K562 (cell line): Measurements from ENCODE around the gene ESR2. TPM values are rescaled to one million over a fixed set of nuclear protein-coding genes. Genes with fewer than 3 reads are reported as not detected.

Experiments used
- CEBPZ ChIP-seq: fragments of 150-350 bp; IDR thresholded peaks from 2 replicates; pipeline ENCODE4 v1.6.1; 2014; ENCODE audit warnings: low read depth, mild to moderate bottlenecking, low read length, borderline replicate concordance
- CHD7 ChIP-seq: fragments of 200-600 bp; sonication (generic); IDR thresholded peaks from one replicate; pipeline ENCODE4 v1.6.1; 2012; ENCODE audit warnings: mild to moderate bottlenecking, low read depth, low read length, inconsistent platforms
- GABPB2 ChIP-seq: fragments of 250-450 bp; sonication (Bioruptor Pico); conservative IDR thresholded peaks from 2 replicates; pipeline ENCODE4 v1.5.1; 2021; ENCODE audit warnings: mild to moderate bottlenecking
- LCOR ChIP-seq: sonication (generic); formaldehyde crosslinking; IDR thresholded peaks from 2 replicates; pipeline ENCODE4 v1.8.0; 2022; ENCODE audit warnings: mild to moderate bottlenecking, missing genetic modification reagents
- TAF7 ChIP-seq: fragments of 450-650 bp; IDR thresholded peaks from 2 replicates; pipeline ENCODE4 v1.6.1; 2016; ENCODE audit warnings: missing genetic modification characterization, missing compliant biosample characterization
- ZNF780A ChIP-seq: fragments of 250-450 bp; sonication (Bioruptor Pico); IDR thresholded peaks from 2 replicates; pipeline ENCODE4 v1.5.0; 2021; ENCODE audit warnings: mild to moderate bottlenecking
- polyA plus RNA-seq, 8 experiments: library from polyadenylated mRNA; depleted of rRNA in 4 of 8; stranded (reverse) in 5 of 8; unstranded in 3 of 8; fragments of >200 nt; fragmentation: Nextera tagmentation in 2 of 8; fragmentation: Illumina TruSeq in 1 of 8; extraction: Ambion mirVana in 2 of 8; extraction: Trizol in 1 of 8; gene quantifications; 2 replicates each; pipeline versions ENCODE4 v1.2.1 to v1.2.3, GENCODE V29; 2011 to 2014; ENCODE audit warnings: inconsistent platforms in 1 of 8, missing spikeins in 1 of 8
- total RNA-seq, 7 experiments: library from RNA; depleted of rRNA in 6 of 7; stranded (reverse); fragments of >200 nt in 6 of 7; fragmentation: Illumina TruSeq in 2 of 7; extraction: Trizol in 2 of 7; gene quantifications; 2 replicates each; pipeline versions ENCODE4 v1.2.1 to v1.2.3, GENCODE V29; 2011 to 2021; ENCODE audit warnings: low replicate concordance in 1 of 7
- TF ChIP-seq, protein P1 (sequence below): fragments of 450-650 bp; formaldehyde crosslinking; IDR thresholded peaks from 2 replicates; pipeline ENCODE4 v1.4.0; 2020; ENCODE audit warnings: mild to moderate bottlenecking, moderate library complexity
- TF ChIP-seq, protein P2 (sequence below): fragments of 250-450 bp; sonication (Bioruptor Pico); IDR thresholded peaks from 2 replicates; pipeline ENCODE4 v1.5.1; 2021; ENCODE audit warnings: mild to moderate bottlenecking

The ESR2 gene
- total and polyA plus RNA-seq, 9 of the 15 experiments (the other 6 are each of a cell fraction or from before 2014, with no cell fraction given) = 0.07 to 3.8 (median 2.0) TPM

DNA sequence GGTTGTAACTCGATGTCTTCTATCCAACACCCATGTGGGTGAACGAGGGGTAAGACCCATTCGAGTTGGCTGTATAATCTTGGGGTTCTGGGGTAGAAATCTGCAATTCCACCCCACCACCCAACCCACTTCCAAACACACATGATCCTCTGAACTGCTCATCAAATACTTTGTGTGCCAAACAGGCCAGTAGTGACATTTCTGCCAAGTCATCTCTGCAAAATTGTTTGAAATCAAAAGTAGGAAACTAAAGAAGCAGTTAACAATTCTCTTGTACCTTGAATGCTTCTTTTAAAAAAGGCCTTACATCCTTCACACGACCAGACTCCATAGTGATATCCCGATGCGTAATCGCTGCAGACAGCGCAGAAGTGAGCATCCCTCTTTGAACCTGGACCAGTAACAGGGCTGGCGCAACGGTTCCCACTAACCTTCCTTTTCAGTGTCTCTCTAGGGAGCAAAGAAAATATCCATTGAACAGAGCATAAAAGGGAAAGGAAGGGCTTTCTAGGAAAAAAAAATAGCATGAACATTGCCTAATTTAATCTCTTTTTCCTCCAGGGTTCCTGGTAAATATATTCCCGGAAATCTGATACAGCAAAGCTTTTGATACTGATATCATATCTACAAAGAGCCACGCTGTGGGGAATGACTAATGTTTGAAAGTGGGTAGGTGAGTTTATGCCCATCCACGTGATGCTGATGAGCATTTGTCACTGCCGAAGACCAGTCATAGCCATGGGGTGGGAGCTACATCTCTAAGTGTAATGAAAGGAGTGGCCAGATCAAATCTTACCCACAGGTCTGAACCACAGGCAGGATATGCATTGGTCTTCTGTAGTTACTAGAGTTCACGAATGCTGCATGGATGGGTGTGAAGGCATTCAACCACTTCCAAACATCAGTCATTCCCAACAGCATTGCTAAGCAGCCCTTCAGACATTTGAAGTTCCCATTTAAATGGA lies 14.2 kb downstream of the ESR2 start (continued):
- TF ChIP-seq, protein P1, sequence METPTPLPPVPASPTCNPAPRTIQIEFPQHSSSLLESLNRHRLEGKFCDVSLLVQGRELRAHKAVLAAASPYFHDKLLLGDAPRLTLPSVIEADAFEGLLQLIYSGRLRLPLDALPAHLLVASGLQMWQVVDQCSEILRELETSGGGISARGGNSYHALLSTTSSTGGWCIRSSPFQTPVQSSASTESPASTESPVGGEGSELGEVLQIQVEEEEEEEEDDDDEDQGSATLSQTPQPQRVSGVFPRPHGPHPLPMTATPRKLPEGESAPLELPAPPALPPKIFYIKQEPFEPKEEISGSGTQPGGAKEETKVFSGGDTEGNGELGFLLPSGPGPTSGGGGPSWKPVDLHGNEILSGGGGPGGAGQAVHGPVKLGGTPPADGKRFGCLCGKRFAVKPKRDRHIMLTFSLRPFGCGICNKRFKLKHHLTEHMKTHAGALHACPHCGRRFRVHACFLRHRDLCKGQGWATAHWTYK (CRISPR knock-in tag) = no peak
- TF ChIP-seq, protein P2, sequence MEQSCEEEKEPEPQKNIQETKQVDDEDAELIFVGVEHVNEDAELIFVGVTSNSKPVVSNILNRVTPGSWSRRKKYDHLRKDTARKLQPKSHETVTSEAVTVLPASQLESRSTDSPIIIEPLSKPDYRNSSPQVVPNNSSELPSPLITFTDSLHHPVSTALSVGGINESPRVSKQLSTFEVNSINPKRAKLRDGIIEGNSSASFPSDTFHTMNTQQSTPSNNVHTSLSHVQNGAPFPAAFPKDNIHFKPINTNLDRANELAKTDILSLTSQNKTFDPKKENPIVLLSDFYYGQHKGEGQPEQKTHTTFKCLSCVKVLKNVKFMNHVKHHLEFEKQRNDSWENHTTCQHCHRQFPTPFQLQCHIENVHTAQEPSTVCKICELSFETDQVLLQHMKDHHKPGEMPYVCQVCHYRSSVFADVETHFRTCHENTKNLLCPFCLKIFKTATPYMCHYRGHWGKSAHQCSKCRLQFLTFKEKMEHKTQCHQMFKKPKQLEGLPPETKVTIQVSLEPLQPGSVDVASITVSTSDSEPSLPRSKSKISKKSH (CRISPR knock-in tag) = no peak
- TF ChIP-seq LCOR (0 out of 2 replicates have a peak, but pooled peaks have one; percentile 34), TAF7 (tag) (no peak), CHD7 (no peak), CEBPZ (no peak), GABPB2 (no peak), ZNF780A (CRISPR knock-in tag) (no peak)
